Posterior cingulate gyrus (tissue), 11 donors: ENCODE measurements around the gene BET1L.
A peak's percentile ranks its signal among the peaks of the same experiment; 100 is the strongest.

Experiments used
- DNase-seq, 10 donors: peaks; one replicate each; pipeline versions ENCODE4 v3.0.0 to v3.0.0-alpha.2; 2020 to 2021; ENCODE audit warnings: mixed read lengths in 3 of 10
- intact Hi-C: fragments of 100-400 bp; cut with DNase I; formaldehyde crosslinking; loops from one replicate; pipeline ENCODE4 v1.15.1; 2023

Gene BET1L

DNA sequence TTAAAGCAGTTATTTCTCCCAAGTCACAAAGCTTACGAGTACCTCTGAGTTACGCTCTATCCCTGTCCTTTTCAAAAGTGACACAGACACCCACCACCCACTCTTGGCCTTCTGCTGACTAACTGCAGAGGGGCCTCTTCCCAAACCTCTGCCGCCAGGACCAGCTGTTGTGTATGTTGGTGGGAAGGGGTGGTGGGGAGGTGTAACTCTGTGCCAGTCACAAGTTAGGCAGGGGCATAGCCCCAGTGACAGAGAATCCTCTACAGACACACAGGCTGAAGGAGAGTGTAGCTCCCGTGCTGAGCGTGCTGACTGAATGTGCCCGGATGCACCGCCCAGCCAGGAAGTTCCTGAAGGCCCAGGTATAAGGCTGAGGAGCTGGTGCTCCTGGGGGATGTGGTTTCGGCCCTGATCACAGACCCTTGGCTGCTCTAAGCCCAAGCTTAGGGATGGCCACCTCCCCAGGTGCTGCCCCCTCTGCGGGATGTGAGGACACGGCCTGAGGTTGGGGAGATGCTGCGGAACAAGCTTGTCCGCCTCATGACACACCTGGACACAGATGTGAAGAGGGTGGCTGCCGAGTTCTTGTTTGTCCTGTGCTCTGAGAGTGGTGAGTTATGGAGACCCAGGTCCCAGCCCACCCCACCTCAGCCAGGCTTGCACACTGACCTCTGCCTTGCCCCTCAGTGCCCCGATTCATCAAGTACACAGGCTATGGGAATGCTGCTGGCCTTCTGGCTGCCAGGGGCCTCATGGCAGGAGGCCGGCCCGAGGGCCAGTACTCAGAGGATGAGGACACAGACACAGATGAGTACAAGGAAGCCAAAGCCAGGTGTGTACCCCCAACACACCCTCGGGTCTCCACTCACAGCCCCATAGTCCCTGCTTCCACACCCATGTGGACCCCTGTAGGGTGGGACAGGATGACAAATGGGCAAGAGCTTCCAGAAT lies 5.2 kb upstream of the BET1L start:
- intact Hi-C loops, result no loop called here
- peak in 2 of 10 donors; percentile 25 to 68 for DNase-seq

DNA sequence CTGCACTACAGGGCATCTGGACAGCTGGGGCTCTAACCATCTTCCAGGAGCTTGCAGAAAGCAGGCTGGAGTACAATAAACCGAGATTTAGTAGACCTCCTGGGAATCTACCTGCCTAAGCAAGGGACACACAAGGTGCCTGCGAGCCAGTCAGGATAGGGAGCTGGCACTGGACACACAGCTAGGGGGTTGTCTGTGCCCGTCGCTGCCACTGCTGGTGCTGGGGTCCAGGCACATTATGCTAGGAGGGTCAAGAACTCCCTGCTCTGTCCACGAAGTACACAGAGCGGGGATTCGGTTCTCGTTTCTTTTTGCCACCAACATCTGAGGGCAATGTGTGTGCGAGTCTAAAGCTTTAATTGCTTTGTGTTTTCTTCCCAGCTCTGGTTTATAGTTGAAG lies 4.5 kb upstream of the BET1L start:
- intact Hi-C loops, result no loop called here
- DNase-seq, result peak in 1 of 10 donors; percentile 52

DNA sequence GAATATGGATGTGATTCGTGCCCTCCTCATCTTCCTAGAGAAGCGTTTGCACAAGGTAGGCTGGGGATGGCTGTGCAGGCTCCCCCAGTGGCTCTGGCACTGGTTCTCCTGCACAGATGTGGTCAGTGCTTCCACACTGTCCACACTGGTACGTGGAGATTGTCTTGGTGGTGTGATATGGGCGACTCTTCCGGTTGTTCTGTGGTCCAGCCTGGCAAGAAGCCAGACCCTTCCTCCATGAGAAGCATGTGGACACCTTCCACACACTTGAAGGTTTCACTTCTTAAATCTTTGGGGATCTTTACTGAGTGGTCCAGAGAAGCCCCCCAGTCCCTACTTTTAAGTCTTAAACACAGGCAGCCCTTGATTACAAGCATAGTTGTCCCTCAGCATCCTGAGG lies 4.1 kb upstream of the BET1L start:
- intact Hi-C loops, result no loop called here
- DNase-seq, result peak in 2 of 10 donors; percentile 17 to 45

DNA sequence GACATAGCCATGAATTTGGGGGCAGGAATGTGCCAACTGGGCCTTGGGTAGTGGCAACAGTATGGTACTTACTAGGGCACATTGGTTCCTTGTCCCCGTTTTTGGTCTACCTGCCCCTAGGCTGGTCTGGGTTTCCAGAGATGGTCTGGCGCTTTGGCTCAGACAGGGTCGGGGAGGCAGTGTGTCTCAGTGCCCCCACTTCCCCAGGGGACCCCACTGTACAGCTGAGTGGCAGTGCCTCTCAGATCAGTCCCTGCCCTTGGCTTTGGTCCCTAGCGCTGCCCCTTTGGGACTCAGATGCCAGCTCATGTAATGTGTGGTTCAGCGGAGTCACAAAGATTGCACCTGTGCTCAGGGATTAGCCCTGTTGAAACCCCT lies 3.6 kb upstream of the BET1L start:
- peak in 2 of 10 donors; percentile 53 to 77 for DNase-seq
- intact Hi-C loops, result no loop called here

DNA sequence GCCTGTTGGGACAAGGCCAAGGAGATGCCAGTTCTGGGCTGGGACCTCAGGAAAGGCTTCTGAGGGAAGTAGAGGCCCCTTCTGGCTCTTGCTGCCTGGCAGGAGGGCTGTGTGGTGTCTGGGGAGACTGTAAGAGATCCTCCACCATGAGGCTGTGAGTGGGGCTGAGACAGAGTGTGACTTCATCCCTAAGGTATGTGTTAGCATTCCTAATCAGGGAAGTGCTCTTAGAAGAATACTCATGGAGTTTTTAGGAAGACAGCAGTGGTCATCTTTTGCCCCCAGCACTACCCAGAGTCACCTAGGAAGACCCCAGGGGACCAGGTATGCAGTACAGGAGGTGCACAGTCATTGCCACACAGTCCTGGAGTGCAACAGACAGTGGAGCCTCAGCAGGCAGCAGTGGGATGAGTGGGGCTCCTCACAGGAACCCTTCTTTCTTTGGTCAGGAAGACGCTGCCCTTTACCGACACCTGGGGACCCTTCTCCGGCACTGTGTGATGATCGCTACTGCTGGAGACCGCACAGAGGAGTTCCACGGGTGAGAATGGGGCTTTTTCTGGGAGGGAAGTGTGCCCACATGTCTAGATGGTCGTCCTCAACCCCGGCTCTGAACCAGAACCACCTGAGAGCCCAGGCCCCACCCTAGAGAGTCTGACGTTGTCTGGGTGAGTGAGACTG lies 3.1 kb upstream of the BET1L start:
- intact Hi-C loops, result no loop called here
- DNase-seq, result peak in 2 of 10 donors; percentile 27 to 61

DNA sequence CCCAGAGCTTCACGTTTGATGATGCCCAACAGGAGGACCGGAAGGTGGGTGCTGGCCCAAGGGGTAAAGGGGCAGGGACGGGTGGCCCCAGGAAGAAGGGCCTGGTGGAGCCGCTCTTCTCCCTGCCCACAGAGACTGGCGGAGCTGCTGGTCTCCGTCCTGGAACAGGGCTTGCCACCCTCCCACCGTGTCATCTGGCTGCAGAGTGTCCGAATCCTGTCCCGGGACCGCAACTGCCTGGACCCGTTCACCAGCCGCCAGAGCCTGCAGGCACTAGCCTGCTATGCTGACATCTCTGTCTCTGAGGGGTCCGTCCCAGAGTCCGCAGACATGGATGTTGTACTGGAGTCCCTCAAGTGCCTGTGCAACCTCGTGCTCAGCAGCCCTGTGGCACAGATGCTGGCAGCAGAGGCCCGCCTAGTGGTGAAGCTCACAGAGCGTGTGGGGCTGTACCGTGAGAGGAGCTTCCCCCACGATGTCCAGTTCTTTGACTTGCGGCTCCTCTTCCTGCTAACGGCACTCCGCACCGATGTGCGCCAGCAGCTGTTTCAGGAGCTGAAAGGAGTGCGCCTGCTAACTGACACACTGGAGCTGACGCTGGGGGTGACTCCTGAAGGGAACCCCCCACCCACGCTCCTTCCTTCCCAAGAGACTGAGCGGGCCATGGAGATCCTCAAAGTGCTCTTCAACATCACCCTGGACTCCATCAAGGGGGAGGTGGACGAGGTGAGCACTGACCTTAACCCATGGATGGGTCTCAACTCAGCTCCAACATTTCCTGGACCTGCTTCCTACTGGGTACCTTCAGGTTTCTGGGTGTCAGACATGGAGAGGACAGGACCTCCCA lies 2.3 kb upstream of the BET1L start:
- DNase-seq, result peak in 2 of 10 donors; percentile 68 to 77
- intact Hi-C loops, result no loop called here

DNA sequence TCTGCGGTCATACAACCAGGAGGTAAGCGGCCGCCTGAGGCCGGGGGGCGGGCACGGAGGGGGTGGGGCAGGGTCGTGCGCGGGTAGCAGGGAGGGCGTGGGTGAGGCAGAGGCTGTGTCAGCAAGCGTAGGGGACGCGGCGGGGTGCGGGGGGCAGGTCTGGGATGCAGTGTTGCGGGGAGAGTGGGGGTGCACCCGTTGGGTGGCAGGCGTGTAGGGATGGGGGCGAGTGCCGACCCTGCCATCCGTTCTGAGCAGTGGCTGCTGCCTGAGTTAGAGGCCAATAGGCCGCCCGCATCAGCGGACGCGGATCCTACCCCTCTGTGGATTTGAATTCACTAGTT lies 1.7 kb upstream of the BET1L start:
- intact Hi-C loops, result no loop called here

DNA sequence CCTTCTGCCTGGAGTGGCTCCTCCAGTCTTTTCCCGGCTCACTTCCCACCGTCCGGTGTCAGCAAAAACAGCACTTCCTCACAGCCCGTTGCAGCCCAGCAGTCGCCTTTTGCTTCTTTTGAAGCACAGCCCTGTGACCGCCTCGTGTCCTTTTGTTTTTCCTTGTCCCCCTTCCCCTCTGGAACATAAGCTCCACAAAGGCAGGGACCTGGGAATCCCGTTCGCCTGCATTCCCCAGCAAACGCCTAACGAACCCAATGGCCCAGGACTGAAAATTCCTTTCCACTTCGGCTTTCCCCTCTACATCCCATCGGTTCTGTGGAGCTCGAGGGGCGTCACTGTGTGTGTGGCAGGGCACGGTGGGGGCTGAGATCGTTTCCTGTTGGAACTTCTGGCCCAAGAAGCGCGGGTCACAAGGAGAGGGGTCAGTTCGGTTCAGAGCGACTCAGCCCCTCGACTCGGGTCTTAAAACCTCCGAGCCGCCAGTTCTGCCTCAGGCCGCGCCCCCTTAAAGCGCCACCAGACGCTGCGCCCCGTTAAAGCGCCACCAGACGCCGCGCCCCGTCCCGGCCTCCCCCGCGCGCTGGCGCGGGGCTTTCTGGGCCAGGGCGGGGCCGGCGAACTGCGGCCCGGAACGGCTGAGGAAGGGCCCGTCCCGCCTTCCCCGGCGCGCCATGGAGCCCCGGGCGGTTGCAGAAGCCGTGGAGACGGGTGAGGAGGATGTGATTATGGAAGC lies 1.1 kb upstream of the BET1L start:
- DNase-seq, result peak; percentile 54 to 96 (median 70)
- intact Hi-C loops, result no loop called here

More for the DNA sequence above, 1.7 kb upstream of the BET1L start:
- DNase-seq, result peak in 1 of 10 donors; percentile 87

DNA sequence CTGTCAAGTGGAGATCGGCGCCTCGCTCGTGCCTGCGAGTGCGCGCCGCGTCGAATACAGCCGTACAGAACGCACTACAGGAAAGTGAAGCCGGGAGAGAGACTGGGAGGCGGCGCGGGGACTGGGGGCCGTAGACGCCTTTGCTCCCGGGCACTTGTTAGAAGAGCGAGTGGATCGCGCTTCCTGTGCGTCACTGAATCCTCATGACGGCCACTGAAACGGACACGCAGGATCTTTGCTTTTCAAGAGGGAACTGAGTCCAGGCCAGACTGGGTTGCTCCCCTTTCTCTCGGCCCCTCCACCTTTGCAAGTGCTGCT lies 623 bp upstream of the BET1L start:
- intact Hi-C loops, result loop anchor here (2.0 kb wide), 1 partner anchor 29 kb away; the partner anchor contains the start of genes PSMD13 and SIRT3
- peak in 1 of 10 donors; percentile 37 for DNase-seq

DNA sequence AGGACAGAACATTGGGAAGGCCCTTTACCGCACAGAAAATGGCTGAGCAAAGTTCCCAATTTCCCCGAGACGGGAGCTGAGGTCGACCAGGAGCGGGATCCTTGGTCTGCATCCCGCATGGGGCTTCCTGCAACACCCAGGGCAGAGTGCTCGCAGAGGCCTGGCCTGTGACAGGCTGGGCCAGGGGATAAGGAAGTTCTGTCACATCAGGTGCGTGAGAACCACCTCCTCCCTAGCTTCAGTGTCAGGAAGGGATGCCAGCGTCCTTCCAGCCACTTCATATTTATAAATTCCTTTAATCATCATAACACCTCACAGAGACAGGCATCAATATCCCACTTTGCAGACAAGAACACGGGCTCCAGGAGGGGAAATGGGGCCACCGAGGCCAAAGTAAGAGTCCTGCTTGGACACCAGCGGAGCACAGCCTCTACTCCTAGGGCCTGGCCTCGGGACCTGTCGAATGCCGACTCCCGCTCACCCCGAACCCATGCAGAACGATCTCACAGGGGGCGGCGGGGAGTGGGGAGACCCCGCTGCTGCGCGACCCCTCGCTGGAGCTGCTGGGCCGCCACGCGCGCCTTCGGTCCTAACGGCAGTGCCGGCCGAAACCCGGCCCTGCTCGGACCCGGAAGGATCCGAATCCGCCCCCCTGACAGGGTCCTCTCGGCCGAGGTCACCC lies 532 bp downstream of the BET1L start:
- DNase-seq, result peak in 3 of 10 donors; percentile 15 to 79 (median 55)
- intact Hi-C loops, result loop anchor here (2.0 kb wide), 1 partner anchor 30 kb away; the partner anchor contains the start of genes PSMD13 and SIRT3

DNA sequence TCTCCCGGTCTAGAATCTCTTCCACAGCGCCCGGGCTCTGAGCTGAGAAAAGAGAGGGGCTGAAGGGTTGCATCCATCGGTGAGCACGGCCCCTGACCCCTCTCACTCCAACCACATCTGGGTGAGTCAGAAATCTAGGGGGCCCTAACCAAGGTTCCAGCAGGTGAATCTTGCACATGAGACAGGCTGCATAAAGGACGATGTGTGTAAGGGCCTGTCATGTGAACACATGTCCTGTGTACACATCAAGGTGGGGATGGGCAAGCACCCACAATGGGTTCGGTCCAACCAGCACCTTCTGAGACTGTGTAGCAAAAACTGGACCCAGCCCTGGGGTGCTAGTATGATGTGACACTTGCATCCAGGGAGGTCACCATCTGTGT lies 1.2 kb downstream of the BET1L start:
- intact Hi-C loops, result loop anchor here (2.0 kb wide), 1 partner anchor 31 kb away; the partner anchor contains the start of genes PSMD13 and SIRT3

DNA sequence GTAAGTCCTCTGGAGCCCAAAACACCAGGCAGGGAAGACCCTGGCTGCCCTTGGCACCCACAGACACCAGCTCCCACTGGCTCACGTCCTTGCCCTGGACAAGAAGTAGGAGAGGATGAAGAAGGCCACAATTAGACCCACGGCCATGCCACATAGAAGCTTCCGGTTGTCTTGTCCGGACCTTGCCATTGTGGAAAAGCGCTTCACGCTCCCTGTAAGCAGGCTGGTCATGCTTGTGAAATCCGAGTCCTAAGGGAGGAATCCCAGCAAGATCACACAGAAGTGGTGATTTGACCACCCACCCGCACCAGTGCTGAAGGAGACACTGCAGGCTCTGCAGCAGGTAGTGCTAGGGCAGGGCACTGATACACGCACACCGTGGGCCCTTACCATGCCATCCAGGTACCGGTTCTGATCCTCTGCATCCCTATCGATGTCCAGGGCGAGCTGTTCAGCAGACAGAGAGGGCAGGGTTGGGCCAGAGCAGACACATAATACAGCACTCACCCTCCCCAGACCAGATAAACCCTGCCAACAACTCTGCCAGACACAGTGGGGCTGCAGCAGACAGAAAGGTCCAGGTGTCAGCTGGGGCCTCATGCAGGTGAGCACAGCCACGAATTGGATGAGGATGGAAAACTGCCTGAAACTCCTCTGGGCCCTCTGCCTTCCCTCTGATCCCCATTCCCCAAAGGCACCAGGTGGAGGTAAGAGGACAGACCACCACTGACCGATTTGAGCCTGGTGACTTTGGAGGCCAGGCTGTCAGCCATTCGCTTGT lies 1.8 kb downstream of the BET1L start:
- DNase-seq, result peak in 2 of 10 donors; percentile 48 to 64
- intact Hi-C loops, result loop anchor here (2.0 kb wide), 1 partner anchor 31 kb away; the partner anchor contains the start of genes PSMD13 and SIRT3

More for the DNA sequence above, 1.2 kb downstream of the BET1L start:
- peak in 3 of 10 donors; percentile 4 to 33 (median 14) for DNase-seq

DNA sequence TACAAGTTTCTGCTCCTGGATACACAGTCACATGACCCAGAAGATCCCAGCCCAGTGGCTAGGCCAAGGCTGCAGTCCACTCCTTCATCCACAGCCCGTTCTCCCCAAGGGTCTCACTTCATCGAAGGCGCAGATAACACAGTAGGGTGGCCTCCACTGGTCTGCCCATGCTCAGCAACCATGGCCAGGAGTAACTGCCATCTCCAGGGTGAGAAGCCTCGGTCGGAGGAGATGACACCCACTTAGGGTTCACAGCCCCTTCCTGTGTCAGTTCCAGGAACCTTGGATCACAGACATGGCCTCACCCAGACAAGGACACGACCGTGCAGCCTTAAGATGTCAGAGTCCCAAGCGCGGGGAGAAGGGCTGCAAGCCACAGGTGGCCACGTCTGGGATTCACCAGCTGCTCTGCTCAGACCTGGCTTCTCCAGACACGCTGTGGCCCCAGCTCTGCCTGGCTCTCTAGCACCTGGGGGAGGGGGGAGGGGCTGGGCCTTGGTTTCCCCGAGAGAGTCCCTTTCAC lies 2.6 kb downstream of the BET1L start:
- intact Hi-C loops, result no loop called here

DNA sequence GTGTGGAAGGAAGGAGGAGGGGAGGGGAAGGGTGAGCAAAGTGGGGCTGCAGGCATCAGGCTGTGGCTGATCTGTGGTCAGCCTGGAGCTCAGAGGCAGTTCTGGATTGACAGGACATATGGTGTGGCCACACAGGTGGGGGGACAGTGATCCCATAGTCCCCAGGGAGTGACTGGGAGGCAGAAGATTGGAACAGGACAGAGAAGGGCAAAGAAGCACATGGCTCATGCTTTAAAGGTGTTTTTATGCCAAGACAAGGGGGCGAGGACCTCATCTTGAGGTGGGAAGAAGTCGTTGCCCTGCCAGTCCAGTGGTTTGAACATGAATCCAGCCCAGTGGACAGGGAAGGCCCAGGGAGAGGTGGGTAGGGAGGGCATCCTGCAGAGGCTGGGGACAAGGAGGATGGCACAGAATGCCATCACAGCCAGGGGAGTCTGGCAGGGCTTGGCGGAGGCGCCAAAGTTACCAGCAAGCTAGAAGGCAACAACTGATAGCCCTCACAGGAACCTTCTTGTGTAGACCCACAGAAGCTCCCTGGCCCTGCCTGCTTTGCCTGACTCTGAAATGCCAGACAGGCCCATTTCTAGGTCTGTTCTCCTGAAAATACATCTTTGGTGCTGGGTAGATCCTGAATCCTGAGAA lies 3.1 kb downstream of the BET1L start:
- DNase-seq, result peak in 3 of 10 donors; percentile 5 to 29 (median 28)
- intact Hi-C loops, result no loop called here

More for the DNA sequence above, 2.6 kb downstream of the BET1L start:
- peak in 2 of 10 donors; percentile 61 to 62 for DNase-seq

DNA sequence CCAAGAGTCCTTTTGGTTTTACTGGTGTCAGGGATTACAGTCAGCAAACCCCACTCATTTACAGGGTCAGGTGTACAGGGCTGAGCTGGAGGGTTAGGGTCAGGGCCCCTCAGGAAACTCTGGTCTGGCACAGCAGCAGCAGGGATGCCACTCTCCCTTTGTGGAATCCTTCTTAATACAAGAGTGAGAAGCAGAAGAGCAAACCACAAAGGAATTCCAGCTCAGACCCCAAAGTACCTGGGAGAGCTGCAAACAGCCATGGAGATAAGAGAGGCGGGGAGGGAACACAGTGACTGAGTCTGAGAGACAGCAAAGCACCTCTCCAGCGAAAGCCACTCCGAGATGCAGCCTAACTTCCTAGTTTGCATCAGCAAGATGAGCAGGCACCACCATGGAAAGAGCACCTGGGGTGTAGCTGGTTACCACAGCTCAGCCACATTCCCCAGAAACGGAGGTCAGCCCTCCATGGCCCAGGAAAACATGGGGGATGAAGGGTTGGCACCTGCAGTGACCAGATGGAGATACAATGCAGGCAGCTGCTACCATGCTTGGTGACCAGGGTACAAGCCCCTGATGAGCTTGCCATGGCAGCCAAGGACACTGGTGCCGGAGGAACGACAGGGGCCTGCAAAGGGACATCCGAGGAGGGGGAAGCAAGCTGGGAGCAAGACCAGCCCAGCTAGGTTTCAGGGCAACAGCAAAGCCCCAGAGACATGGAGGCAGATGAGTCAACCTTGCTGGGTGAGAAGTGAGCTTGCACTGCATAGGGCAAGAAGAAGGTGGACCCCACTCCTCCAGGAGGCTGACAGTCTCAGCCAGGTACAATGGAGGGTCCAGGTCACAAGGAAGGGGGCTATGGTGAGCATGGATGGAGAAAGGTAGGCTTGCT lies 3.9 kb downstream of the BET1L start:
- DNase-seq, result peak in 3 of 10 donors; percentile 4 to 67 (median 53)
- intact Hi-C loops, result no loop called here

DNA sequence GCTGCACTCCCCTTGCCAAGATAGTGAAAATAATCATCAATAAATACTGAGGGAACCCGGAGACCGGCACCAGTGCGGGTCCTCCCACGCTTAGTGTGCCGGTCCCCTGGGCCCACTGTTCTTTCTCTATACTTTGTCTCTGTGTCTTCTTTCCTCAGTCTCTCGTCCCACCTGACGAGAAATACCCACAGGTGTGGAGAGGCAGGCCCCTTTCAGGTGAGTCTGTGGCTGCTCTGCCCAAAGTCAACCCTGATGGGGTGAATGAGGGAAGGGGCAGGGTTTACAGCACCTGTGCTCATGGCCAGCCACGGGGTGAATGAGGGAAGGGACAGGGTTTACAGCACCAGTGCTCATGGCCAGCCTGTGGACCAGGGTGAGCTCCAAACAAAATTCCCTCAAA lies 4.7 kb downstream of the BET1L start:
- intact Hi-C loops, result no loop called here
- peak in 3 of 10 donors; percentile 3 to 62 (median 29) for DNase-seq
